Medulla oblongata (tissue), 1 donor: ENCODE measurements around the gene AFAP1.

ENCODE experiments used
- DNase-seq: peaks from one replicate; pipeline ENCODE4 v3.0.0-alpha.2; 2015; ENCODE audit errors: extremely low spot score

AFAP1 gene

GRCh38 chr4:7739077-7739917 lies 200.4 kb downstream of the AFAP1 start:
- DNase-seq = no peak

- DNase-seq = no peak
Measured at GRCh38 chr4:7738458-7739076, 201.1 kb downstream of the AFAP1 start.

DNA sequence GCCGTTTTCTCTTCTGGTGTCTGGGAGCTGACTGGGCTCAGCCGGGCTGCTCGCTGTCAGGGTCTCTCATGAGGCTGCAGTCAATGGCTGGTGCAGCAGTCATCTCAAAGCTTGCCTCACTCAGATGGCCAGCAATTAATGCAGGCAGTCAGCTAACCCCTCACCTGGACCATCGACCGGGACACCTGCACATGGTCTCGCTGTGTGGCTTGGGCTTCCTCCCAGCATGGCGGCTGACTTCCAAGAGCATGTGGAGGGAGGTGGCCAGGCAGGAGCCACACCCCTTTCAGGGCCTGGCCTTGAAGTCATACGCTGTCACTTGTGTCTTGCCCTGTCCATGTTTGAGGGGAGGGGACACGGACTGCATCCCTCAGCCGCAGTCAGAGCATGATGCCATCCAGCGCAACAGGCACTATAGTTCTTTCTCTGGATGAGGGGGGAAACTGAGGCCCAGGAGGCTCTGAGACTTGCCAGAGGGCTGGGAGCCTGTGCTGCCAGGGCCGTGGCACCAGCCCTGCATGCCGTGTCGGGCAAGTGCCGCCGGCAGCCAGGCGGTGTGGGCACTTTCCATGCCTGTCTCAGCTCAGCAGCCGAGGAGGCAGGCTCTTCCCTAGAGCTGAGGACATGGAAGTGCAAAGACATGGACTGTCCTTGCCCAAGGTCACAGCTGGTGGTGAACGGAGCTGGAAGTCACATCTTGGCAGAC lies 201.8 kb downstream of the AFAP1 start:
- DNase-seq = no peak

DNA sequence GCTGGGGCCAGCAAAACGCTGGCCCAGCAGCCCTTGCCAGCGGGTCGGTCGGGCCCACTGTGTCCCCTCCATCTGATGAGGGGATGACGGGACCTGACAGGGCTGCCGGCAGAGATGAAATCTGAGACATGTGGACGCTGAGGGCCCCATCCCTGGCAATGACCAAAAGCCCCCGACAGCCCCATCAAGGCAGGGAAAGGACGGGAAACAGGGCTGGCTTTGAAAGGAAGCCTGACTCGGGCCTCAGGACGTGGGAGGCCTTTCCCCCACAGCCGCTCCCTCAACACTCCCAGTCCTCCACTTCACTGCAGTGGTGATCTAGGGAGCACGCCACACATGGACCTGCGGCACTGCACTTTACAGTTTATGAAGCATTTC lies 202.4 kb downstream of the AFAP1 start:
- DNase-seq = no peak

- no peak for DNase-seq
Measured at GRCh38 chr4:7736436-7737267, 203.0 kb downstream of the AFAP1 start.

DNA sequence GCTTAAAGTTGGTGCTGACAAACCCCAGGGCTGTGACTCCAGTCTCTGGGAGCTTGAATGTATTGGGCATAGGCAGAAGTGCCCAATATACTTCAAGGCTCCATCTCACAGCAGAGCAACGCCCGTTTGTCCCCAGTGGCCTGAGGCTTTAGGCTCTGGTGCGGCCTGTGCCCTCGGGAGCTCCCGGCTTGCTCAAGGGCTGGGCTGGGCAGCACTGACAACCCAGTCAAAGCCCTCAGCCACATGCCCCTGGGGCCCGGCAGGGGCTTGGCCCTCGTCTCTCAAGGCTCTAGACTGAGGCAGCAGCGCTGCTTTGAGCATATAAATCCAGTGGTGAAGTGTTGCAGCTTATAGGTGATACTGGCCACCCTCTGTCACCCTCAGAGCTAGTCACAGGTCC lies 203.7 kb downstream of the AFAP1 start:
- DNase-seq = no peak

DNA sequence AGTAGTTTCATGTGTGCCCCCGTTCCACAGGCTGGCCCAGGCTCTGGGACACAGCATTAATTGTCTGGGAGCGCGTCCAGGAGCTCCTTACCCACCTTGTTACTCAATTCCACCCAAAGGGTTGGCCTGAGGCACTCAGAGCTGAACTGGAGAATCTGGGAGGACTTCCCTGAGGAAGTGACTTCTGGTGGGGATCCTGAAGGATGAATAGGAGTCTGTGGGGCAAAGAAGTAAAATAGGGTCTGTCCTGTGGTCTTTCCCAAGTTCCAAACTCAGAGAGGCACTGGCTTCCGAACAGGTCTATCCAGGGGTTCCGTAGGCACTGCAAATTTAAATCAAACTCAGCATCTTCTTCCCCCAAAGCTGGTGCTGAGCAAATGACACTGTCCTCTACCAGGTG lies 204.3 kb downstream of the AFAP1 start:
- no peak for DNase-seq

DNA sequence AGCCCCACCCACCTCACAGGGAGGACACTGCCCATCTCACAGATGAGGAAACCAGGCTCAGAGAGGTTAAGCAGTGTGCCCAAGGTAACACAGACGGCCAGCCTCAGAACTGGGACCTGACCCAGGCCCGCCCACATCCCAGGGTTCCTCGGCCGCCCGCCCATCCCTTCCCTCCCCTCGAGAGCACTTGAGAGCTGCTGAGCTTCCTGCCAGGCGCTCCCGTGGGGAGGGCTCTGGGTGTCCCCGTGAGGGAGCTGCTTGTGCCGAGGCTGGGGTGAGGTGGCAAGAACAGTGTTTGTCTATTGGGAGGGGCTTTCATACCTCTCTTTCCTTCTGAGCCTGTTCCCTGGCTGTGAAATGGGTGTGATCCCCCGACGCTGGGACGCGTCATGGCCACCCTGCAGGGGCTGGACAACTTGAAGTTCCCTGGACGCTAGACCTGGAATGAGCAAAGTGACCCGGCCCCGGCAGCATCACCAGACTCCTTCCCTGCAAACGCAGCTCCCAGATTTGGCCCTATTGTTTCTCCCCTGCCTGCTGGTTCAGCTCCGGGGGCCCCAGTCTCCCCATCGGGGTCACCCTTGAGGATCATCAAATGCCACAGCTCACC lies 204.9 kb downstream of the AFAP1 start:
- DNase-seq = no peak

- no peak for DNase-seq
Measured at GRCh38 chr4:7733801-7734650, 205.6 kb downstream of the AFAP1 start.

- no peak for DNase-seq
Measured at GRCh38 chr4:7733201-7733600, 206.5 kb downstream of the AFAP1 start.

GRCh38 chr4:7732263-7732662 lies 207.4 kb downstream of the AFAP1 start:
- no peak for DNase-seq

DNA sequence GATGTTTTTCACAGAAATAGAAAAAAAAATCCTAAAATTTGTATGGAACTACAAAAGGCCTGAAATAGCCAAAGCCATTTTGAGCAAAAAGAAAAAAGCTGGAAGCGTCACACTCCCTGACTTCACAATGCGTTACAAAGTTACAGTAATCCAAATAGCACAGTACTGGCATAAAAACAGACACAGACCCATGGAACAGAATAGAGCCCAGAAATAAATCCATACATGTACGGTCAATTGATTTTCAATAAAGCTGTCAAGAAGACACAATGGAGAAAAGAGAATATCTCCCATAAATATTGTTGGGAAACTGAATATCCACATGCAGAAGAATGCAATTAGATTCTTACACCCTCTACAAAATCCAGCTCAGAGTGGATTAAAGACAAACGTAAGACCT lies 208.2 kb downstream of the AFAP1 start:
- no peak for DNase-seq

DNA sequence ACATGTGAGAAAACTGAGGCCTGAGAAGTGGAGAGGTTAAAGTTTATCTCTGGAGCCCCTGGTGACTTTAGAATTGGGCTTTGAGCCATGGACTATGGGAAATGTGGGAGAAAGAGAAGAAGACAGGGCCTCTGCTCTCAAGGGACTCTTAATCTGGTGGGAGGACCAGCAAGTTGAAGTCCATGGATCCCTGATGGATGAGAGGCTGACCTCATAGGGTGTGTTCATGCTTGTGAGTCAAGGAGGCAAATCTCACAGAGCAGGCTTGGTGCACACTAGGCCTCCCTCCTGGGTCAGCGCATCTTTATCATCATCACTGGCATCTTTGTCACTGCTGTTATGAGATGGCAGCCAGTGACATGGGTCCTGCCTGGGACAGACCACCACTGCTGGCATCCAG lies 211.9 kb downstream of the AFAP1 start:
- no peak for DNase-seq

GRCh38 chr4:7726665-7727413 lies 212.8 kb downstream of the AFAP1 start:
- no peak for DNase-seq

DNA sequence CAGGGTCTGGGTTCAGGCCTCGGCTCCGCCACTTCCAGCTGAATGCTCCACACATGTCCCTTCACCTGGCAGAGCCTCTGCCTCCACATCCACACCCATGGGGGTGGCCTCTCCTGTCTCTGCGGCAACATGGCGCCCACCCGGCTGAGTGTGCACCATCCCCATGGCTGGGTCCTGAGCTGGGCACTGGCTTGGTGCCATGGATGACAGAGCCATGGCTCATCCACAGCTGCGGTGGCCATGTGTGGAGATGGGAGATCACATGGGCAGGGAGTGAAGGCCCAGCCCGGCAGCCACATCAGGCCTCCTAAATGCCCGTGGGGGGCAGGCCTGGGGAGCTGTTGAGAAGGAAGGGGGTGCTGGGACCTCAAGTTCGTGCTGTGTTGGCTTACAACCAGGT lies 213.7 kb downstream of the AFAP1 start:
- DNase-seq = no peak

GRCh38 chr4:7723625-7724024 lies 216.0 kb downstream of the AFAP1 start:
- no peak for DNase-seq

- no peak for DNase-seq
Measured at GRCh38 chr4:7722766-7723387, 216.8 kb downstream of the AFAP1 start.

GRCh38 chr4:7721984-7722551 lies 217.6 kb downstream of the AFAP1 start:
- no peak for DNase-seq
